Fibroblast of the aortic adventitia (primary cell): ENCODE data around the gene ACE. TPM values are rescaled to one million over a fixed set of nuclear protein-coding genes. Genes with fewer than 3 reads are reported as not detected.

Source experiments
- DNase-seq: peaks from one replicate; pipeline ENCODE4 v3.0.0-alpha.2; 2010; ENCODE audit warnings: low read depth
- H3K4me3 ChIP-seq: 2 replicates; pipeline ENCODE4 v1.5.1; 2011; ENCODE audit warnings: low read depth, mild to moderate bottlenecking, control low read depth, low read length, moderate library complexity
- CTCF ChIP-seq: IDR thresholded peaks from 2 replicates; pipeline ENCODE4 v1.5.1; 2011; ENCODE audit warnings: mild to moderate bottlenecking, low read length, control low read depth, inconsistent platforms; ENCODE audit not compliant: insufficient read depth
- total RNA-seq: library from RNA; depleted of rRNA; stranded (reverse); fragments of >200 nt; gene quantifications from 2 replicates; pipeline ENCODE4 v1.2.3, GENCODE V29; 2012; ENCODE audit warnings: low replicate concordance

The ACE gene
- total RNA-seq, 1 donor: 24.3 TPM

GRCh38 chr17:63538693-63539595 lies 62.1 kb downstream of the ACE start:
- H3K4me3 ChIP-seq: no peak overlapping the region
- TF ChIP-seq CTCF: no peak
- DNase-seq: no peak

GRCh38 chr17:63540590-63540989 lies 63.7 kb downstream of the ACE start:
- DNase-seq: no peak

GRCh38 chr17:63542218-63542545 lies 65.3 kb downstream of the ACE start:
- TF ChIP-seq CTCF: no peak
- H3K4me3 ChIP-seq: no peak overlapping the region
- no peak for DNase-seq

More at GRCh38 chr17:63540590-63540989, 63.7 kb downstream of the ACE start:
- no peak overlapping the region for H3K4me3 ChIP-seq
- no peak for TF ChIP-seq CTCF

GRCh38 chr17:63542942-63543821 lies 66.3 kb downstream of the ACE start:
- no peak for DNase-seq
- no peak for TF ChIP-seq CTCF
- H3K4me3 ChIP-seq: no peak overlapping the region

- DNase-seq: no peak
- H3K4me3 ChIP-seq: no peak overlapping the region
- no peak for TF ChIP-seq CTCF
These were observed 67.1 kb downstream of the ACE start for GRCh38 chr17:63543822-63544420.

- no peak for TF ChIP-seq CTCF
- no peak overlapping the region for H3K4me3 ChIP-seq
- DNase-seq: no peak
These were observed 67.8 kb downstream of the ACE start for GRCh38 chr17:63544467-63545301.
